Endometrial microvascular endothelial cells (primary cell): ENCODE data around the gene CCDC34. TPM values are rescaled to one million over a fixed set of nuclear protein-coding genes. Genes with fewer than 3 reads are reported as not detected.

ENCODE experiments used
- in situ Hi-C: cut with HindIII; loops from 2 replicates; pipeline ENCODE4 v1.10.0; 2017; ENCODE audit warnings: low sequenced_read_pairs, low pct_unique_long_range_greater_than_20kb; ENCODE audit errors: inconsistent ontology term
- total RNA-seq: library from RNA; depleted of rRNA; stranded (reverse); fragments of >200 nt; gene quantifications from one replicate; pipeline ENCODE4 v1.2.3, GENCODE V29; 2015; ENCODE audit errors: inconsistent ontology term

The CCDC34 gene
- total RNA-seq, 1 donor from 2014 or later, result 5.4 TPM

DNA sequence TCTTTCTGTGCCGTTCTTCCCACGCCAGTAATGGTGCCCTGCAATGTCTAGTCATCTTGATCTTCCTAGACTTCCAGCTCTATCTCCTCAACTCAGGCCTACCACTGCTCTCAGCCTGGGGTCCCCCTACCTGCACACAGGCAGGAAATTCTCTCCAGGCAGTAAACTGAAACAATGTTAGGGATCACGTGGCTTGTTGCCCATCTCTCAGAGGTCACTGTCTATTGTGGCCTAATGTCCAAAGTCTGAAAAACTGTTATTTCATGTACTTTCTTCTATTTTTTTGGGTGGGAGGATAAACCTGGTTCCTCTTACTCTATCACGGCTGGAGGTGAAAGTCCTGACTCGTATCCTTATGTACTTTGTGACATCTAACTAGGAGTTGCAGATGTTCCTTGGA lies 59.1 kb downstream of the CCDC34 start:
- in situ Hi-C loops, result no loop called here

DNA sequence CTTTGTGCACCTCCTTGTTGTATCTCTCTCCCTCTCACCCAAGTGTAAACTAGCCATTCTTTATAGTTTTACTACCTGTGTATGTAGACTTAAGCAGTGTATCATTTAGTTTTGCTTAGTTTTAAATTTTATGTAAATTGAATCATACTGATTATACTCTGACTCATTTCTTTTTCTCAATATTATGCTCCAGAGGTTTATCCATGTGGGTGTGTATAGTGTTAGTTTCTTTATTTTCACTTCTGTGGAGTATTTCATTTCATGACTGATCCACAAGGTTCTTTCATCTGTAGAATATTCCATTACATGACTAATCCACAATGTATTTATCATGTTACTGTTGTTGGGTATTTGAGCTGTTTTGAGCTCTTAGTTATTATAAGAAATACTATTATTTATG lies 62.0 kb downstream of the CCDC34 start:
- in situ Hi-C loops, result no loop called here

DNA sequence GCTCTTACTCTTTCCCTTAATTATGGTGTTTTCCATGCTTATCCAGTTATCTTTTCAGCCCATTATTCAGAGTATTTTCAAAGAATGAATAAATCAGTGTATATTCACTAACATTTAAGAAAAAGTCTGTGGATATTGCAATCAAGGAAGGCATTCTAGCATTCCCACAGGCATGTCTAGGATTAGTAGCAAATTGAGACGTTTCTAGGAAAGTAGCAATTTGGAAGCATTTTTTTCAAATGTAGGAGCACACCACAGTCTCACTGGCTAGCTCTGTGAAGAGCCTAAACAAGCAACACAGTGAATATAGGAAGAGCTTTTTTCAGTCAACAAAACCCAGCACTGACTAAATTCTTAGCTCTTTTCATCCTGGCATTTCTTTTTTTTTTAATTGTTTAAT lies 65.4 kb downstream of the CCDC34 start:
- in situ Hi-C loops, result no loop called here

- in situ Hi-C loops, result no loop called here
These were observed 66.5 kb downstream of the CCDC34 start for GRCh38 chr11:27296497-27296896.

- in situ Hi-C loops, result no loop called here
These were observed 67.1 kb downstream of the CCDC34 start for GRCh38 chr11:27295928-27296327.

- in situ Hi-C loops, result no loop called here
These were observed 68.4 kb downstream of the CCDC34 start for GRCh38 chr11:27294654-27295053.

- in situ Hi-C loops, result no loop called here
These were observed 69.2 kb downstream of the CCDC34 start for GRCh38 chr11:27293515-27294417.

DNA sequence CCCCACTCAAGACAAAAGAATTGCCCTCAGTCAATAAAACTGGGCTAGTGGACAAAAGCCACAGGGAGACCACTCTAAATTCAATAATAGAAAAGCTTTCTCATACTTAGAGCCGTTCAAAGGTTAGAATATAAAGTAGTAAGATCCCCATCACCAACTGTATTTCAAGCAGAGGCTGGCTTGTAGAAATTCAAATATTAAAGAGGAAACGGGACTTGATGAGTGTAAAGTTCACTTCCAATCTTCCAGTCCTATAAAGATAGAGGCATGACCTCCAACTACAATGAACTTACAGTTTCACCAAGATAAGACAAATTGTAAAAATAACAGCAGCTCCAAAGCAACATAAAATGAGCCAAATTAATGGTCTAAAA lies 70.4 kb downstream of the CCDC34 start:
- in situ Hi-C loops, result no loop called here

GRCh38 chr11:27291954-27292636 lies 70.9 kb downstream of the CCDC34 start:
- in situ Hi-C loops, result no loop called here

DNA sequence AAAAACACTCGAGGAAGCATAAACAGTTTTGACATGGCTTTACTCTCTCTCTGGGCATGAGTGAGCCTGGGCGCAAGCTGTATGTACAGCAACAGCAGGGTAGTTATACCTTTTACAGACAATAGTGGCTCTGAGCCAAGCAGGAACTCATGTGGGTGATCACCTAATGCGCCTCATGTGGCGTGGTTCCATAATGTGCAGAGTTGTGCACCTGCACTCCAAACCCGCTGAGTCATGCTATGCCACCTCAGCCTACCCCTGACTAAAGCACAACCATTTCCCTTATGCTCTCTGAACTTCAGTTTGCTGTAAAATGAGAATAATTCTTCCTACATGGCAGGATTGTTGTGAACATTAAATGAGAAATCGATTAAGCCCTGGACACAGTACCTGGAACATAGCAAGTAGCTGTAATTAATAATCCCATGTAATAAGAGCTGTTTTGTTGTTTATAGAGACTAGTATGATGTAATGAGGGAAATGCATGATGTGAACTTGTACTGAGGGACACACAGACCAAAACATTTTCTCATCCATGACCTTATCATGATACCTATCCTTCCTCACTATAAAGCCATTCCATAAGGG lies 71.6 kb downstream of the CCDC34 start:
- in situ Hi-C loops, result no loop called here

DNA sequence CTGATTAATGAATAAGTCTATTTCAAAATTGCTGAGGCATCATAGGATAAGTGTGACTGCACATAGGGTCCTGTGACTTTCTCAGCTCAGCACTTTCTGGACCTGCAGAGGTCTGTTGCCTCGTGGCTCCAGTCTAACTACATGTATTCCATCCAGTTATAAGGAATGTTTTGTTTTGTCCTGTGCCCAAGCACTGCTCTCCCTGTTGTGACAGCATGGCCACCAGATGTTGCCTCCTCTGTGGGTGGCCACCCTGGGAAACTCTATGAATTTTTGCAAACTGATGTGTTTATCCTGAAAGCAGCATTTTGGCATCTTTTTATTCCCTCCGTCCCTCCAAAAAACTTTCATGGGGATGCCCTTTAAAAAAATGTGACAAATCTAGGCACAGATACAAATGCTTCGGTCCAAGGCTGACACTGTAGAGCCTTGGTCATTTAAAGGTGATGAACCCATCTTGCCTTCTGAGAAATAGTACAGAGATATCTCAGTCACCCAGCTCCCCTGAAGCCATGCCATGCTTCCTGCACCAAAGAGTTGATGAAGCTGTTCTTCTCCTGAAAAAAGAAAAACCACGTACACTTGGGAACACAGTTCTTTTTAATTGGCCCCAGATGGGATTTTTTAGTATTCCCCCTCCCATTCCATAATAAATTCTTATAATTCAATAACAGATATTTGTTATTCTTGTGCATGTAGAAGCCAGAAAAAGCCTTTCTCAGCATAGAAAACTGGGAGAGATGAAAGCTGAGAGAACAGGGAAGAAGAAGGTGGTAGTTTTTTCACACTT lies 72.6 kb downstream of the CCDC34 start:
- in situ Hi-C loops, result no loop called here

Other genes starting within 250 kb of the CCDC34 start
- 3.7 TPM for gene LGR4, start 109.6 kb upstream of the CCDC34 start, total RNA-seq
- 36.6 TPM for gene LIN7C, start 143.6 kb upstream of the CCDC34 start, total RNA-seq